ENCODE results near the gene MMP20.

The MMP20 gene

DNA sequence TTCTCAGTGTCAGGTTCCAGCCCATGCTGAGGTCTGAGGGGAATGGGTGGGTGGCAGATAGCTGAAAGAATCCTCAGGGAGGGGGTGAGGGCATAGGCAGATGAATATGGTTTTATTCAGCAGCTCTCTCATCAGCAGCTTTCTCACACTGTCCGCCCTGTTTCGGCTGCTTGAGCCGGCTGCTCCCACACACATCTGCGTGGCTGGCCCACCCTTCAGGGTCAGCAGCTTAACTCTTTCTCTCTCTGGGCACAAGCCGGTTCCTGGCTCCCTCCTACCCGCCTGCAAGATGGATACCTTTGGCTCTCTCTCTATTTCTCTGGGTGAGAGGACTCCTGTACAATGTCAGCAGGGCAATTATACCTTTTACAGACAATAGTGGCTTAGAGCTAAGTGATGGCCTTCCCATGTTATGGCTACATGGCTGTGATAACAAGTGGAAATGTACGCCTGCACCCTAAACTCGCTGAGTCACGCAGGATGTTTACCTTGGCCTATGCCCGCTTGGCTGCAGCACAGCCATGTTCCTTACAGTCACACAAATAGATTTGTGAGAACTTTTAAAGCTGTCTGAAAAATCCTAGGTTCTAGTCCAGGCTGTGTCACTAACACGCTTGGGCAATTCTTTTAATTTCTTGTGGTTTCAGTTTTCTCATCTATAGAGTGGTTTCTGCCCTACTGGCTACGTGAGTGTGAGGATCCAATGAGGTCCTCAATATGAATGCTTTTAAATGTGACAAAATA lies 4.1 kb downstream of the MMP20 start:
- DNase-seq = no peak

DNA sequence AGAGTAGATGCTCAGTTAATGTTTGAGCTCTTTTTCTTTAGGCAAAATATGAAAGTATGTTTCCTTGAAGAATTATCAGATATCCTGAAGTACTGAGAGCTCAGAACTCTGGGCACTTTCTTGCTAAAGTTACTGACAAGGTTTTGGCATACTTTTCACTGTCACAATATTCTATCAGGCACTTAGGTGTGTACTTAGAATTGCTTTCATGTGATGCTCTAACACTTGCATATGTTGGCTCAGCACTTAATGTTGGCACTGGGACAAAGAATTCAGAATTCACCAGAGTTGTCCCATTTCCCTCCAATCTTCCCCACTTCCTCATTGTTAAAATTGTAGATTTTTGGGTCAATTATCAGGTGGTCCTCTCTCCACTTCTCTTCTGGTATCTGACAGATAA lies 5.0 kb downstream of the MMP20 start:
- DNase-seq = no peak

DNA sequence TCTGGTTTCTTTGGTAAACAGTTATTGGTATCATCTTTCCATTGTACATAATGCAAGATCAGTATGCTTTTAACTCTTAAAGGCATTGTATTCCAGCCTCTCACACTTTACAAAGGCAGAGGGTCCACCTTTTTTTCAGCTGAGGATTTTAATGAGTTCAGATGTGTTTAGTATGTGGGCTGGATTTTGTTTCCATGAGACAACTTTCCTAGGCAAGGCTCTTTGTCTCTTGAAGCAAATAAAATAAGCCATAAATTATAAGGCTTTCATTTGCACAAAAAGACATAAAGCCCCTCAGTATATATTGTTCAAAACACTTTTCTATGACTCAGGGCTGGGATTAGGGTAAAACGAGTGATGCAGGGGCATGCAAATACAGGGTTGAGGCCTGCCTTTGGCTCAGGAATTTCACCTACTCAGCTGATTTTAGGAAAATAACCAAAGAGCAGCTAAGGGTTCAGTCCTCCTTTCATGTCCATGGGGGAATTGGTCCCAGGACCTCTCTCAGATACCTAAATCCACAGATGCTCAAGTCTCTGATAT lies 7.6 kb downstream of the MMP20 start:
- DNase-seq = no peak

DNA sequence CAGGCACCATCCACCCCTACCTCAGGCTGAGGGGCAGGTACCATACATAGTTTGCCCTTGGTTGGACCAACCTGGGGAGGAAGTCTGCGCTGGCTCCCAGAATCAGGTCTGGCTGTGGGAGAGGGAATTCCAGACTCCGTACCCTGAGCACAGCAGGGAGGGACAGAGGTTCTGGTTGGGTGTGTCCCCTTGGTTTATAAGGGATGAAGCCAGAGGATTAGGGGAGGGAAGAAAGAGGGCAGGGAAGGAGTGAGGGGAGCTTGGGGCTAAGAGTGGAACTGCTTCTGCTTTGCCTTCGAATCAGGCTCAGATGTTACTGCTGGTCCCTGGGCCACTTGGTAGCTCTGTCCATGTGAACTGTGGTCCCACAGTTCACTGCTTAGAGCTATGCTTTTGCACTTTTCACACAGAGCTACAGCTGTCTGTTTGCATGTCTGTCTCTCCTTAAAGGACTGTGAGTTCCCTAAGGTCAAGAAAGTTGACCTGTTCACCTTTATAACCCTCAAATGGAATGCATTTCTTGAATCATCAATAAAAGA lies 9.2 kb downstream of the MMP20 start:
- no peak for DNase-seq

DNA sequence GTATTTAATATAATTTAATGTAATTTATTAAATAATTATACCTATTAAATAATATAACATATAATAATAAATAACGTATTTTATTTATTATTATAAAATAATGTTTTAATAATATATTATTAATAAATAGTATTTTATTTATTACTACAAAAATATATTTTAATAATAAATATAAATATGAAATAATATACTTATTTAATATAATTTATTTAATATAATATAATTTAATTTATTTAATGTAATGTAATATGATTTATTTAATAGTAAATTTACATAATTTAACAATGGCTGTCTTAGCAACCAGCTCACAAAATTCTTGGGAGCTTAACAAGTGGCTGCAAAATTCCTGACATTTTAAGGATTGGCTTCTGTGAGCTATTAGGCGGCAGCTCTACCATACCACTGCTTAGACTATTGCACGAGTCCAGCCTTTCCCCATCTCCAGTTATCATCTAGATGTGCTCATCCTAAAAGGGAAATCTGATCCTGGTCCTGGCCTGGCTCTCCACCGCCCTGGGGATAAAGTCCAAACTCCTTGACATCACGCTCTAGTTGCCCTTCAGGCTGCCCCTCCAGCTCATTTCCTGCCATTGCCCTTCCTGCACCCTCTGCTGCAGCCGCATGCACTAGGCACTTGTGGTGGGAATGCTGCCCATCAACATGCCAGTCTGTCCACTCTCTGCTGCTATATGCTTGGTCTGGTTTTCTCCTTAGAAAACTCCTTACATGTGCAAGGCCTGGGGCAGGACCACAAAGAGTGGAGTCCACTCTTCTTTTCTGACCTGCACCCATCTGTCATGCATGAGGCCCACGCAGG lies 9.8 kb downstream of the MMP20 start:
- no peak for DNase-seq

DNA sequence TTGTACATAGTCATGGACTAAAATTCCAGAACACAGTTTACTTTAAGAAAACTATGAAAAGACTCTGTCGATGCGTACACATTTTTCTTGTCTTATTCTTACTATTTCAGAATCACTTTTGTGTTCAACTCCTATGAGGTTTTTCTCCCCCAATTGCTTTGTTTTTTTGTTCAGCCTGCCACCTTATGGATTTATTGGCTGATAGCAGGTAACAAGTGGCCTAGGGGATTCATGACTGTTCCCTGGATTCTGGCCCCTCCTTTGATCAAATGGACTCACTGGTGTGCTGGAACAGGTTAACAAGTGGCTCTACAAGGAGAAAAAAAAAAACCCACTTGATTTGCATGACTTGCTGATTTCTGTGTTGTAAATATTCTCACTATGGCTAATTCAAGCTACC lies 10.6 kb downstream of the MMP20 start:
- DNase-seq = no peak

DNA sequence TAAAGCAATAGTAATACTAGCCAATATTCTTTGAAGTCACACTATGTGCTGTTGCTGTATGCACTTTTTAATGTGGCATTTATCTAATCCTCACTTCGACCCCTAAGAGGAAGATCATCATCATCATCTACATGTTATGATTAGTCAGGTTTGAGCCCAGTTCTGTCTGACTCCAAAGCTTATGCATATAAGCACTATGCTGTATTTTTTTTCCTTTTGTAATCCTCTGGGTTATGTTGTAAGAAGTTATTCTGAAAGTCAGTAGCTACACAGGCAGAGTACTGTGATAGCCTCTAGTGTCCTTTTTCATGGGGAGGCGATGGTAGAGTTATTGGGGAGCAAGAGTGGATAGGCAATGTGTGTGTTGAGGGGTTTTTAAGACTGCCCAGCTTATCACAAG lies 11.1 kb downstream of the MMP20 start:
- no peak for DNase-seq

DNA sequence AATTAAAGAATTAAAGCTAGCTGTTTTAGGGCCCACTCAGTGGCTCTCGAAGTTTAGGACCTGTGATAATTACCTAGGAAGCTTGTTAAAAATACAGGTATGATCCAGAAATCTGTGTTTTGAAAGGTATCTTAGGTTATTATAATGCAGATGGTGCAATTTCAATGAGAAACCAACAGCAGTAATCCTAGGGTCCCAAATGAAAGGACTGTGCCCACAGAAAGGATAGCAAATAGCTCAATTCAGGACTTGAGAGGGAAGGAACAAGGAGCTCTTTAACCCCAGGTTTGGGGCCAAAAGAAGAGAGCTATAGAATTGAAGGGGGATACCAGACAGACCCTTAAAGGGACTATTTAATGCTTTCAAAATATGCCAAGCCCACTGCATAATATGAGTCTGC lies 11.7 kb downstream of the MMP20 start:
- no peak for DNase-seq

DNA sequence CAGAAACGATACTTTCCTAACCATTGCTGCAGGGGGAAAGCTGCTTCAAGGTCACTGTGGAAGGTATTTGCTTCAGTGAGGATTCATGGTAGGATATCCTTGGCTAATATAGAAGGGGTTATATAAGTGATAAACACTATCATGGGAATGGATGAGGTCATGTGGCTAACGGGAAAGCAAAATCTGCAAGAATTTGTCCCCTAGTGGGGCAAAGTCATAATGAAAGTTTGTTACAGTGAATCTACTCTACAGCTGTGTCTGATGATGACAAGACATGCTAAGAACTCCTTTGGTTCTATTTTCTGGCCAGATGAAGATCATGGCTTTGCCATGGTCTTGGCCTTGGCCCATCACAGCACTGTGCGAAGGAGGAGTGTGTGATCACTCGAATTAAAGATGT lies 13.8 kb downstream of the MMP20 start:
- DNase-seq = no peak

DNA sequence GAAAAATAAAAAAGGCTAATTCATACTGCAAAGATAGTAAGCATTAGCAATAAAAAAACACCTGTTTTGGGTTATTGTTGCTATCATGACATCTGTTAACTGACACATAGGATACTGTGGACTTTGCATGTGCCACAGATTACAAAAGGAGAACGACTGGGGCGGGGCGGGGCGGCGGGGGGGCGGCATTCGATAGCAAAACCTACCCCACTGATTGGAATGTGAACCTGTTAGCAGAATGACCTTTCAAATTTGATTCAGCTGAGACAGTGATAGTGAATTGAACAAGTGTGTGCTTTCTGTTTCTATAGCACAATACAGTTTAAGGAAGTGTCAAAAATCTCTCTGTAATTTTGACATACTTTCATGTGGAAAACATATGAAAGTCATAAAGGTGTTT lies 14.9 kb downstream of the MMP20 start:
- DNase-seq = no peak

DNA sequence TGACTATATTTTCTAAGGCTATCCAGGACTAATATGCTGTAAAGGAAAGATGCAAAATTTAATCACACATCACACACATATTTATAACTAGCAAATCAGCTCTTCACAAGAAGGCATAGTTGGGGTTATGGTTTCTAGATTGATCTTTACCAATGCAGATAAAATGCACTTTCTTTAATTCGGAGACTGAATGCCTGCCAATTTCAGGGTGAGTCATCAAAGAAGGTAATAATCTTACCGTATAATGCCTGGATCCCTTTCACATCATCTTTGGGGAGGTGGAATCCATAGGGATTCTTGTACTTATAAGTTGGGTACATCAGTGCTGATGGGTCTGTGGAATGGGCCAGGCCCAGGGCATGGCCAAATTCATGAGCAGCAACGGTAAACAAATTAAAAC lies 16.4 kb downstream of the MMP20 start:
- DNase-seq = no peak

DNA sequence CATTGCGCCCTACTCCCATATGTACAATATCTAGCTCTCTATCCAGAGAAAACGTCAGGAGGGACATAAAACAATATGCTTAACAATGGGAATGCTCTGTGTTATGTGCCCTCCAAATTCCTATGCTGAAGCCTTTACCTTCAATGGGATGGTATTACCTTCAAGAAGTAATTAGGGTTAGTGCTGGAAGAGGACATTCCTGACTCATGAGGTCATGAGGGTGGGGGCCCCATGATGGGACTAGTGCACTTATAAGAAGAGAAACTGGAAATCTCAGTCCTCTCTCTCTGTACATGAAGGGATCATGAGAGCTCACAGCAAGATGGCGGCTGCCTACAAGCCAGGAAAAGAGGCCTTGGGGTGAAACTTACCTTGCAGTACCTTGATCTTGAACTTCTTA lies 20.3 kb downstream of the MMP20 start:
- no peak for DNase-seq

DNA sequence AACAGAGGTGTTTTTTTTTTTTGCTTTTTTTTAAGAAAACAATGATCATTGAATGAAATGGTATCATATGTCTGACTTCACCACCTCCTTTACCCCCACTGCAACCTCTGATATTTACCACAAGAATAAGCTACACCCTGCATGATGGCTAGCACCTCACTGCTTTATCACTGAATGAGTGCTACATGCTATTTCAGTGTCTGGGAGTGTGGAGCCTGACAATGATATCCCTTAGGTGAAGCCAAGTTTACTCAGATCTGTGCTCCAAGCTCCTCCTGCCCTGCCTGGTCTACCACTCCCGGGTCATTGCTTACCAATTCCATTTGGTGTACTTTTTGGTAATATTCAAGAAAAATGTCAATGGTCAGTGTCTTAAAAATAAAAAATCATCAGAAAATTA lies 21.1 kb downstream of the MMP20 start:
- no peak for DNase-seq

DNA sequence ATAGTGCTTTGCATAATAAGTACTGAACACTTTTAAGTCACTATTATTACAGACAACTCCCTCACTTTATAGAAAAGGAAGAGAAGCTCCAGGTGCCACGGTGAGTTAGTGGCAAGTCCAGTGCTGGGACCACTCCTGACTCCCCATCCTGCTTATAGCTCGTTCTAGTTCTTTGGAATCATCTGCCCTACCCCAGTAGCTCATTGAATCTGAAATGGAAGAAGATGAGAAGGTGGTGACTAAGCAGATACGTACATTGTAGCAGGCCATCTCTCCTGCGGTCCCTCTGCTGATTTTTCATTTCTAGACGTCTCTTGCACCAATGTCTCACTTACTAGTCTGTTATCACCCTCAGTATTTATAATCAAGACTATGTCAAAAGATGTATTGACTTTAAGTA lies 21.6 kb downstream of the MMP20 start:
- no peak for DNase-seq

DNA sequence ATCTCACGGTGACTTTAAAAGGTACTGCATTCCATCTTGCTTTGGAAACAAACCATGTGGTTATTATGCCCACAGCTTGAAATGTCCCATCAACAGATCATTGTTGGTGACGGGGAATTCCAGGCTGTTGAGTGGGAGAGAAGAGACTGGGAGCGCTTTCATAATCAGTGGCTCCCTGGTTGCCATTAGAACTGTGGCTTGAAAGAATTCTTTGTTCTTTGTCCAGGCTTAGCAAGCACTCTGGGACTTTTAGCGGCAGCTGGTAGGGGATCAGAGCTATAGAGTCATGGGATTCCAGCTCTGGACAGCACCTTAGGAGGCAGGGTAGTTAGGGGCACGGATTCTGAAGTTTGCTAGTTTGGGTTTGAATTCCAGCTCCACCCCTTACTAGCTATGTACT lies 22.0 kb downstream of the MMP20 start:
- DNase-seq = no peak

DNA sequence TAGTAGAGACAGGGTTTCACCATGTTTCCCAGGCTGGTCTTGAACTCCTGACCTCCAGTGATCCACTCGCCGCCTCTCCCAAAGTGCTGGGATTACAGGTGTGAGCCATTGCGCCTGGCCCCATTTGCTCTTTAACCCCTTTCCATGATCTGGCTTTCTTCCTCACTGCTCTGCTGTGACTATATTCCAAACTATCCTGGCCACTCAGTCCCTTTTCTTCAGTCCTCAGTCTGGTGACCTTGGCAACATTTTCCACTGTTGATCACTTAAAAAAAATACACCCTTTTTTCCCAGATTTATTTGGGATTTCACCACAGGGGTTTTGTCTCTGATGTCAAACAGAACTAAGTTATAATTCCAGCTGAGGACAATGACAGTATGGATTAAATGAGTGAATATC lies 24.5 kb downstream of the MMP20 start:
- DNase-seq = no peak

DNA sequence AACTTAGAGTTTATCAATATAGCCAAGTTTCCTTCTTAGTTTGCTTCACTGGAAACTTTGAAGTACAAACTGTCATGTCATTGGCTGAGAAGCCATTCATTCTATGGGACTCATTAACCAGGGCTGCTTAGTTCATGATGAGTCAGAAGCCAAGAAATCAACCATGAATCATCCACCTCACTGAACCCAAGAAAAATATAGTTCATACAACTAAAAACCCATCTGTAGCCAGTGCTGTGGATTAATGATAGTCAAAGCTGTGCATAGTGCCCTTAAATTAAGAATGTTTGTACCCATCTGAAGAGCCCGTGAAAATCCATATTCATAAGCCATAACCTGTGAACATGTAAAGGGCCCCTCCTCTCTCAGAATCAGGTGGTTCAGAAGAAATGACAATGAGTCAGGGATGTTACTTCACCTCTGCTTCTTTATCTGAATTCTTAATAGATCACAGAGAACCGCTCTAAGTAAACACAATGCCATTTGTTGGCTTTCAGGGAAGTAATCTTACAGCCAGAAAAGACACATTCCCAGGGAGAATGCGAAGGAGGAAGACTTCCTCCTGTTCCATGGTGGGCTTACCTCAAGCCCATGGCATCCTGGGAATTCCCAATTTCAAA lies 25.4 kb downstream of the MMP20 start:
- no peak for DNase-seq

DNA sequence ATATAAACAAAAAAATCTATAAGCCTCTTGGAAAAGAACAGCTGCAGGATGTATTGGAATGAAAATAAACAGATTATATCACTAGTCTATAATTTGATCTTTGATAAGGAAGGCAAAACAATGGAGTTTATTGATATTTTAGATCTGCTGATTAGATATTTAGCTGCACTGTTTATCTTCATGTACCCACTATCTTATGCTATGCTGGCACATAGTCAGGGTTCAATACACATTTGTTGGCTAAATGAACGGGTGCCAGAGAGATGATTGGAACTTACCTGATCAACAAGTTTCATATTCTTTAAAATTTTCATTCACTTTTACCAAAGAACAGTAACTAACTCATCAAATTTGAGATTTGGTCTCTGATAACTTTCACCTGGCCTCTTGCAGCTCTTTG lies 26.9 kb downstream of the MMP20 start:
- no peak for DNase-seq

DNA sequence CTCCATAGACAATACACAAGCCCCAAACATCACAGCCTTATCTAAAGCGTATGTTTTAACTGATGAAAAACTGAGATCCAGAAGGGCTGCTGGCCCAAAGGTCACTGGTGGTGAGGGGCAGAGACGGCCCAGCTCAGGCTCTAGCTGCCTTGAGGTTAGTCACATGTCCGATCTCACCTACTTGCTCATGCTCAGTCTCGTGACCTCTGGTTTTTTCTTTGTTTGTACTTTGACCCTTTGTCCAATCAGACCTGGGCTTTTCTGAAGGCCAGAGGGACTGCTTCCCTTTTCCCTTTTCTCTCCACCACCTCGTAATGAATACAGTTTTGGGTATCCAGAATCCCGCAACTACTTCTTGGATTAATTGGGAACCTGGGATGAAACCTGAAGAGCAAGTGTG lies 28.6 kb downstream of the MMP20 start:
- DNase-seq = no peak

DNA sequence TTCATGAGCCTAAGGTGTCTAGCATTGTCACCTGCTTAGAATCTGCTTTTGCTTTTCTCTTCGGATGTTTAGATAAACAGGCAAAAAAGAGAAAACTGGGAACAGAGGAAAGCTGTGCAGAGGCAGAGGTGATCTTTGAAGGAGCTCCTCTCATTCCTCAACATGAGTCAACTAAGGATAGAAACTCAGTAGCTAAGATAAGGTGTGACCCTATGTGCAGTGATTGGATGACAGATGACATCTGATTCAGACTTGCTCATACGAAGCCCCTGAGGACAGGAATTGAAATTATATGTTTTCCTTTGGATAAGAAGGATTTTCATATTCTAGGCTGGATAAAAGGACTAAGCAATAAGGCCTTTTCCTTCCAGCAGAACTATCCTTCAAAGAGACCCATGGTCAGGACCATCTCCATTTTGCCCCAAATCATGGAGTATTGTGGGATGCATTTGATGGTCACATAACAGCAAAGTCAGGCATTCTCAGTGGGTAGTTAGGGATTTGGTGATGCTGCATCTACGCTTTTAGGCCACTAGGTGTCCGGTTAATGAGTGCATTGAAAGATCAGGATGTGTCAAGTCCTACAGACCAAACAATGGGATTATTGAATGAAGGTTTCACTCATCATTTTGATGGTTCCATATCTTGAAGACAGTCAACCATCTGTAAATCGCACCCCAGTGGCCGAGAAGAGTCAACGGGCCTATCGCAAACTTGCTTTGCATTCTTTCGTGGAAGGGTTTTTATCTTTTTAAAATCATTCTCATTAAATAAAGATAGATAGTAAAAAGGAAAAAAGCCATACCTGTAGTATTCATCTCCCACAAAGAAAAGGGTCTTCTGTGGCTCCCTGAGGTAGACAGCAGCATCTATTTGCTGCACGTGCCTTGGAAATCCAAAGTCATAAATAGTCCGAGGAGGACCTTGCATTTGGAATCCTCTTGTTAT lies 32.2 kb downstream of the MMP20 start:
- DNase-seq = no peak

DNA sequence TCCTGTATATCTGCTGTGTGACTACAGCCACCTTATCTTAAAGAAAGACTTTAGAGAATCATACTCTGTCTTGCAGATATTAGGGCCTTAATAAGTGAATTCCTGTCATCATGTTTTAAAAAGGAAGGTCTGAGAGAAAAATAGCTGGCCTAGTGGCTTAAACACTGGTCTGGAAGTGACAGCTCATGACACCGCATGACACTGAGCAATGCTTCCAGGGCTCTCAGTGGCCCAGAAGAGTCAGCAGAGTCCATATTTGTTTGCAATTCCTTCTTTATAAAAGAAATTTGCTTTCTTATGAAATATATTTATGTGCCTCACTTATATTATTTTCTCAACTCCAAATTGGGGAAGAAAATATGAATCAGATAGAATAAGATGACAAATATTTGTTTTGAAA lies 33.0 kb downstream of the MMP20 start:
- DNase-seq = no peak

DNA sequence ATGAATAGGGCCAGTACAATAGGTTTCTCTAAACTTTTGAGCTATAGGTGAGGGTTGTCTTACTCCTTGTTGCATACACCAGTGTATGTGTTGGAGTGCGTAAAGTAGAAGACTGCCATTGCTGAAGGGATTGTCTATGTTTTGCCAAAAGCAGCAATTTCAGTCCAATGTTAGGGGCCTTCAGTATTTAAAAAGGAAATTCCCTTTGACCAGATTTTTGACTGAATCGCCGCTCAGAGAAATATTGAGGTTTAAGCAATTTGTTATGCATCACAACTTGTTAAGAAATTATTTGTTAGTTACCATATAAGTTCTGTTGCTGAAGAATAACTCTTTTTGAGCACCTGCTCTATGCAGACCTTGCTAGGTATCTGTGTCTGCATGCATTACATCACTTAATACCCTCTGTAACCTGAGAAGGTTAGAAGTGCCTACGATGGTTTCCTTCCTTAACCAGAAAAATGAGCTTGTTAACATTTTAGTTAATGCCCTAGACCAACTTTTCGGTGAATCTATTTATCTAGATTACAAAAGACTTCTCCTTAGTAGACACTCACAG lies 33.9 kb downstream of the MMP20 start:
- no peak for DNase-seq
